Measurements from ENCODE around the gene TMEM89.

The TMEM89 gene

DNA sequence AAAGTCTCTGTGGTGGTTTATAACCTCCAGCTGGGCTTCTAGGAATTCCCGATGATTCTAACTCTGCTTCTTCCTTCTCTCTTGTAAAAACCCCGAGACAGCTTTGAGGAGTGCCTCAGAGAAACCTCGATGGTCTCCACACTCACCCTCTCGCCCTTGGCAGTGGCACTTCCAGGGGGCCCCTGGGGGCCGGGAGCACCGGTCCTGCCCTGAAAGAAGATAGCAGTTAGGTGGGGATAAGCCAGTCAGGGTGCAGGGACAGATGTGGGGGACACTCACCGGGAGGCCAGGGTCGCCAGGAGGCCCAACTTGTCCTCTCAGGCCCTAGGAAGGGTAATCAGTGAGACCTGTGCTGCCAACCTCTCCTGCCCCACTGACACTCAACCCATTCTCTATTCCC, 36.2 kb downstream of the TMEM89 start:
- no peak for FAIRE-seq

GRCh38 chr3:48584836-48585235, 36.7 kb downstream of the TMEM89 start:
- no peak for FAIRE-seq

DNA sequence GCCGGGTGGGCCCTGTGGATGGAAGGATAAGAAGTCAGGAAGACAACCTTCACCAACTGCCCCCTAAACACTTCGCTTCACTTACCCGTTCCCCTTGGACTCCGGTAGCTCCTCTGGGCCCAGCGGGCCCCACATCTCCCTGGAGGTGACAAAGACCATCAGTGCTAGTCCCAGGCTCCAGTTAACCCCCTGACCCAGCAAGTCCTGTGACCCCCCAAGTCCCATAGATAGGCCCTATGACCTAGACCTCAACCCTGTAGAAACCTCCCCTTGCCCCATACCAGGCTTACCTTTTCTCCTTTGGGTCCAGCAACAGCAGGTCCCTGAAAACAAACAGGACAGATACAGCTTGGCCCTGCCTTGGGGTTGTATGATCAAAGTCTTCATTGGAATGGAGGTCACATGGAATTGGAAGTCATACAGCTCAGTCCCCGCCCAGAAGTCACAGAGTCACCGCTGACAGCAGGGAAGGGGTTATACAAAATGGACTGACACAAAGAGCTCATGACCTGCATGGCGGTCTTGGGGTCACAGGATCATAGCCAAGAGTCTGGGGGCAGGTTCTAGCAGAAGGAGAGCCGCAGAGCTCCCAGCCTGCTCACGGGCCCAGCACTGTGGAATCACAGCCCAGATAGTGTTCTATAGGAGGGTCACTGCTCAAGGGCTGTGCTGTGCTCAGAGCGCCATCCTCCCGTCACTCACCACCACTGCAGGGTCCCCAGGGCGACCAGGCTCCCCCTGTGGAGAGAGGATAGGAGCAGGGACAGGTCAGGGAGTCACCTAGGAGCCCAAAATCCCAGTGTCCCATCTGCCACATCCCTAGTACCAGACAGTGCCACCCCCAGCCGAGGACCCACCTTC, 39.7 kb downstream of the TMEM89 start:
- FAIRE-seq: no peak

- no peak for FAIRE-seq
Observed at GRCh38 chr3:48576647-48577046, 44.9 kb downstream of the TMEM89 start.

DNA sequence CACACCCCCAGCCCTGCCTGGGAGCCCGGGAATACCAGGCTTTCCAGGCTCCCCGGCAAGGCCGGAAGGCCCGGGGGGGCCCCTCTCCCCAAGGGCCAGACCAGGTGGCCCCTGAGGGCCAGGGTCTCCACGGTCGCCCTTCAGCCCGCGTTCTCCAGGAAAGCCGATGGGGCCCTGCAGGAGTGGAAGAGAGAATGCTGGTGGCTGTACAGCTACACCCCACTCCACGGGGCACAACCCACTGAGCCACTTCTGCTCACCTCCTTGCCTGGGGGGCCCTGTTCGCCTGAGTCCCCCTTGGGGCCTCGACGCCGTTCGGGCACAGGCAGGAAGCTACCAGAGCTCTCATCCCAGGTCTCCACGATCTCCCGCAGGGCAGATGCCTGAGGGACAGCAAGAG, 46.2 kb downstream of the TMEM89 start:
- FAIRE-seq: no peak

DNA sequence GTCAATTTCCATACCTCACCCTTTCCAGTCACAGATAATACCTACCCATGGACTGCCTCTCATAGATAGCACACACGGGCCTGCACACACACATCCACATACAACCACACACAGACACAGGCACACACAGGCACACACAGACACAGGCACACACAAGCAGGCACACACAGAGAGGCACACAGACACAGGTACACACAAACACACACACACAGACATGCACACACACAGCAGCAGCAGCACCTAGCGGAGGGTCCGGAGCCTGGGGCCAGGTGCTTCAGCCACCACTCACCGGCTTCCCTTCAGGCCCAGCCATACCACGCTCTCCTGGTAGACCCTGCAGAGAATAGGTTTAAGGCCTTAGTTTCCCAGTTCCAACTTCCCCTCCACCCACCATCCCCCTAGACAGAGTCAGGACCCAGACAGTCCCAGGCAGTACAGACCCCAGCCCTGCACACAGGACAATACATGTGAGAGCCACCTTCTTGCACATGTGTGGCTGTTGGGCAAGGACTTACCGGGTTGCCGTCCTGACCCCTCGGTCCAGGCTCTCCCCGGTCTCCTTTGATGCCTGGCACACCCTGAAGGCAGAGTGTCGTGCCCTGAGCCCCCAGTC, 47.5 kb downstream of the TMEM89 start:
- FAIRE-seq: no peak

- no peak for FAIRE-seq
Observed at GRCh38 chr3:48572517-48572916, 49.1 kb downstream of the TMEM89 start.

DNA sequence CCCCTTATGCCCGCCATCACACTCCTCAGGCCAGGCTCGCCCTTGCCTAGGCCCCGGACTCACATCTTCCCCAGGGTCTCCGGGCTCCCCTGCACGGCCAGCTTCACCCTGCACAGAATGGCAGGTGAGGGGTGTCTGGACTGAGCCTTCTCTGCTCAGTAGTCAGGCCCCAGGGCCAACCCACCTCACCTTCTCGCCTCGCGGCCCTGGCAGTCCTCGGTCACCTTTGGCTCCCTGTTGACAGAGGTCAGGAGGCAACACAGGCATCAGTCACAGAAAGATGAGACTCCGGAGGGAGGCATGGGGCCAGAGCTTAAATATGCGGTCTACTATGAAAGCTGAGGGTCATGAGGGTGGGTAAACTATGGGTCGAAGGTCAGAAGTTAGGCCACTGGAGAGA, 49.6 kb downstream of the TMEM89 start:
- FAIRE-seq: no peak

Data from islet of Langerhans (tissue), 1 donor.